GM12878 (cell line): ENCODE data around the gene RAPH1. TPM values are rescaled to one million over a fixed set of nuclear protein-coding genes. Genes with fewer than 3 reads are reported as not detected.

Source experiments
- ATAC-seq: fragments of 200-7000 bp; cut with Tn5 transposase; 3 replicates; pipeline ENCODE4 v1.9.1; 2020; ENCODE audit warnings: mild to moderate bottlenecking, moderate library complexity
- BruUV-seq: library from RNA; stranded (reverse); fragments of 400-500 nt; replicated peaks from 2 replicates; lab custom pipeline; 2021; lab: Mats Ljungman, UMichigan
- CTCF ChIA-PET: fragments of 300-600 bp; sonication (Branson Sonifier 250); formaldehyde crosslinking; extraction: SDS; loops from one replicate; lab custom pipeline; 2021; ENCODE audit warnings: inconsistent platforms; lab: Yijun Ruan, JAX
- POLR2A ChIA-PET: fragments of 350-600 bp; formaldehyde crosslinking; extraction: SDS; loops from one replicate; lab custom pipeline; 2021; ENCODE audit warnings: inconsistent platforms; lab: Charles Lee
- RAD21 ChIA-PET: fragments of 300-600 bp; sonication (Branson Sonifier 250); formaldehyde crosslinking; loops from one replicate; lab custom pipeline; 2023; ENCODE audit warnings: antibody characterized with exemption; ENCODE audit not compliant: unreplicated experiment; lab: Charles Lee
- SMC1A ChIA-PET: fragments of 300-600 bp; sonication (Branson Sonifier 250); formaldehyde crosslinking; loops from one replicate; lab custom pipeline; 2023; ENCODE audit not compliant: unreplicated experiment, uncharacterized antibody; lab: Charles Lee
- DNase-seq: peaks from one replicate; pipeline ENCODE4 v3.0.0-alpha.2; 2011; ENCODE audit warnings: low read depth, low spot score
- FAIRE-seq: peaks from 3 replicates; lab custom pipeline; 2011; peaks lifted over from hg19 to GRCh38; lab: Jason Lieb, UNC
- H2AFZ ChIP-seq: 2 replicates; pipeline ENCODE4 v1.6.0; 2011; ENCODE audit warnings: low read depth, low read length, control low read depth; ENCODE audit not compliant: control insufficient read depth
- H3K27ac ChIP-seq: 2 replicates; pipeline ENCODE4 v1.5.1; 2011; ENCODE audit warnings: control low read depth; ENCODE audit not compliant: control insufficient read depth, insufficient read depth
- H3K27me3 ChIP-seq, 2 experiments: replicated peaks in 1 of 2; 2 replicates each; pipeline versions ENCODE4 v1.6.0 to v1.6.1; 2011; ENCODE audit warnings: low read length in 1 of 2; ENCODE audit not compliant: control insufficient read depth in 2 of 2, insufficient read depth in 2 of 2
- H3K36me3 ChIP-seq, 2 experiments: 2 replicates each; pipeline ENCODE4 v1.5.1; 2011; ENCODE audit warnings: low read length in 1 of 2; ENCODE audit not compliant: control insufficient read depth in 2 of 2, insufficient read depth in 2 of 2
- H3K4me1 ChIP-seq: 2 replicates; pipeline ENCODE4 v1.6.1; 2011; ENCODE audit warnings: mild to moderate bottlenecking, low read length, moderate library complexity, mixed read lengths; ENCODE audit not compliant: control insufficient read depth, insufficient read depth
- H3K4me2 ChIP-seq: 2 replicates; pipeline ENCODE4 v1.6.0; 2011; ENCODE audit warnings: control low read depth; ENCODE audit not compliant: control insufficient read depth, insufficient read depth
- H3K4me3 ChIP-seq: fragments of 200-600 bp; sonication (generic); 2 replicates; pipeline ENCODE4 v1.5.1; 2016
- H3K79me2 ChIP-seq: 2 replicates; pipeline ENCODE4 v1.6.0; 2011; ENCODE audit warnings: low read length; ENCODE audit not compliant: control insufficient read depth, insufficient read depth
- H3K9ac ChIP-seq: 2 replicates; pipeline ENCODE4 v1.8.0; 2011; ENCODE audit warnings: low read length, control low read depth, mixed read lengths; ENCODE audit not compliant: control insufficient read depth, insufficient read depth
- H3K9me3 ChIP-seq: replicated peaks from 3 replicates; pipeline ENCODE4 v1.5.1; 2011; ENCODE audit warnings: mild to moderate bottlenecking, low read length; ENCODE audit not compliant: control insufficient read depth, insufficient read depth
- H4K20me1 ChIP-seq: 2 replicates; pipeline ENCODE4 v1.6.0; 2011; ENCODE audit not compliant: control insufficient read depth, insufficient read depth
- CUX1 ChIP-seq: IDR thresholded peaks from 2 replicates; pipeline ENCODE4 v1.6.1; 2012; ENCODE audit warnings: improper control_type of control experiment, low read depth, low read length; ENCODE audit not compliant: insufficient replicate concordance
- HCFC1 ChIP-seq: fragments of 150-350 bp; IDR thresholded peaks from 2 replicates; pipeline ENCODE4 v1.6.1; 2014; ENCODE audit warnings: low read length
- IKZF1 ChIP-seq: fragments of 450-650 bp; conservative IDR thresholded peaks from 2 replicates; pipeline ENCODE4 v1.6.1; 2017; ENCODE audit warnings: antibody characterized with exemption, mild to moderate bottlenecking
- IRF3 ChIP-seq: fragments of 450-650 bp; IDR thresholded peaks from 2 replicates; pipeline ENCODE4 v1.6.1; 2014; ENCODE audit warnings: mild to moderate bottlenecking
- KAT2A ChIP-seq: conservative IDR thresholded peaks from 2 replicates; pipeline ENCODE4 v1.6.1; 2011; ENCODE audit warnings: low read depth, low read length; ENCODE audit not compliant: control insufficient read depth
- MEF2A ChIP-seq: IDR thresholded peaks from 2 replicates; pipeline ENCODE4 v1.6.1; 2011; ENCODE audit warnings: low read depth, mild to moderate bottlenecking, low read length, moderate library complexity; ENCODE audit not compliant: insufficient read depth
- MYC ChIP-seq: IDR thresholded peaks from 2 replicates; pipeline ENCODE4 v1.6.1; 2011; ENCODE audit warnings: mild to moderate bottlenecking, low read length, moderate library complexity, inconsistent platforms; ENCODE audit not compliant: insufficient read depth, insufficient replicate concordance, insufficient read length, severe bottlenecking
- RAD51 ChIP-seq: fragments of 450-650 bp; IDR thresholded peaks from 2 replicates; pipeline ENCODE4 v1.6.1; 2016; ENCODE audit warnings: moderate library complexity, mild to moderate bottlenecking, inconsistent platforms
- RUNX3 ChIP-seq: IDR thresholded peaks from 2 replicates; pipeline ENCODE4 v1.6.1; 2012; ENCODE audit warnings: low read length, inconsistent platforms
- SPI1 ChIP-seq: IDR thresholded peaks from 2 replicates; pipeline ENCODE4 v1.6.1; 2011; ENCODE audit warnings: low read depth, mild to moderate bottlenecking, low read length, moderate library complexity, borderline replicate concordance; ENCODE audit not compliant: insufficient read depth
- SREBF1 ChIP-seq: IDR thresholded peaks from 2 replicates; pipeline ENCODE4 v1.6.1; 2012; ENCODE audit warnings: mild to moderate bottlenecking, low read length
- TCF7 ChIP-seq: IDR thresholded peaks from 2 replicates; pipeline ENCODE4 v1.6.1; 2014; ENCODE audit warnings: antibody characterized with exemption, borderline replicate concordance
- YBX1 ChIP-seq: fragments of 450-650 bp; IDR thresholded peaks from 2 replicates; pipeline ENCODE4 v1.6.1; 2016; ENCODE audit warnings: antibody characterized with exemption
- ZBED1 ChIP-seq: IDR thresholded peaks from 2 replicates; pipeline ENCODE4 v1.6.1; 2016; ENCODE audit warnings: borderline replicate concordance
- ZNF24 ChIP-seq: fragments of 450-650 bp; IDR thresholded peaks from 2 replicates; pipeline ENCODE4 v1.6.1; 2017; ENCODE audit warnings: antibody characterized with exemption, mild to moderate bottlenecking
- WGBS: methylation state at CpG from one replicate; pipeline ENCODE4 v1.1.6; 2016; ENCODE audit warnings: low lambda C conversion rate; ENCODE audit not compliant: insufficient replicate concordance, insufficient coverage; ENCODE audit errors: missing lambda C conversion rate; 5-methylcytosine and 5-hydroxymethylcytosine counted together
- in situ Hi-C: fragments of 300-500 bp; cut with MboI; formaldehyde crosslinking; loops from 9 replicates; pipeline ENCODE4 v1.14.3; 2018; ENCODE audit warnings: mixed read lengths
- intact Hi-C: fragments of 100-400 bp; cut with micrococcal nuclease; formaldehyde crosslinking; loops from one replicate; pipeline ENCODE4 v1.14.2; 2022; ENCODE audit not compliant: unreplicated experiment
- polyA plus RNA-seq, 11 experiments: library from polyadenylated mRNA; depleted of rRNA in 4 of 11; unstranded in 6 of 11; stranded (reverse) in 5 of 11; fragments of >200 nt; fragmentation: Nextera tagmentation in 4 of 11; fragmentation: Illumina TruSeq in 1 of 11; extraction: Ambion mirVana in 4 of 11; extraction: Trizol in 1 of 11; gene quantifications; 1 replicate in 1 of 11; 2 replicates in 10 of 11; pipeline versions ENCODE4 v1.2.1 to v1.2.3, GENCODE V29; 2011 to 2016; ENCODE audit warnings: inconsistent platforms in 2 of 11, missing spikeins in 2 of 11, low read depth in 1 of 11
- total RNA-seq, 4 experiments: library from RNA; depleted of rRNA in 3 of 4; stranded (reverse); fragments of >200 nt in 3 of 4; fragmentation: Illumina TruSeq in 1 of 4; extraction: Trizol in 1 of 4; gene quantifications; 2 replicates each; pipeline versions ENCODE4 v1.2.1 to v1.2.3, GENCODE V29; 2013 to 2021

The RAPH1 gene
- total and polyA plus RNA-seq, 10 of the 15 experiments (the other 5 are each of a cell fraction or from before 2014, with no cell fraction given): 0.09 to 0.90 (median 0.21) TPM; not detected in 7

- FAIRE-seq (no peak), ATAC-seq (no peak), DNase-seq (no peak)
- Histone ChIP-seq H3K4me3 (no peak overlapping the region), H3K4me2 (no peak overlapping the region), H3K27me3 (no peaks in the 10 kb centered on the region), H3K27ac (no peak overlapping the region), H3K36me3 (peaks cover 0 to 6% of the 10 kb centered on the region in 2 experiments; a peak in 1 of 4 replicates), H3K79me2 (no peaks in the 10 kb centered on the region), H3K4me1 (no peaks in the 10 kb centered on the region), H2AFZ (no peak overlapping the region), H3K9ac (no peak overlapping the region), H3K9me3 (no peaks in the 10 kb centered on the region), H4K20me1 (no peaks in the 10 kb centered on the region)
- SMC1A ChIA-PET: interaction anchor here (0.7 kb wide), 1 partner anchor 256 kb away, joined by 3 read pairs; no protein-coding TSS in a partner anchor
- CTCF ChIA-PET: interaction anchor here (1.1 kb wide), 1 partner anchor 22 kb away, joined by 4 read pairs; no protein-coding TSS in a partner anchor
- TF ChIP-seq SREBF1 (no peak), IKZF1 (no peak), RUNX3 (no peak), ZBED1 (no peak), TCF7 (no peak), YBX1 (no peak), CUX1 (no peak), RAD51 (no peak), MEF2A (no peak), HCFC1 (no peak), SPI1 (no peak), IRF3 (no peak), KAT2A (no peak), ZNF24 (no peak), MYC (no peak)
- POLR2A ChIA-PET: interaction anchor here (0.5 to 0.6 kb wide), 2 partner anchors 164 to 193 kb away, joined by 3 read pairs; partner anchors contain the start of gene CYP20A1
- in situ Hi-C loops (no loop called here), intact Hi-C loops (no loop called here)
- RAD21 ChIA-PET: no interaction called here
- no TSS peak for BruUV-seq
- WGBS: 96% methylated on average over 5 of the region's 5 CpGs
Observed at GRCh38 chr2:203431391-203432185, 103.5 kb downstream of the RAPH1 start.
